BLaER1 (cell line): ENCODE measurements around the gene GPS2.
A peak's percentile ranks its signal among the peaks of the same experiment; 100 is the strongest.

Source experiments
- H3K27ac ChIP-seq: shearing (Covaris generic); formaldehyde crosslinking; 2 replicates; pipeline ENCODE4 v1.8.1; 2022
- H3K27me3 ChIP-seq: shearing (Covaris generic); formaldehyde crosslinking; 2 replicates; pipeline ENCODE4 v1.8.1; 2022
- H3K36me3 ChIP-seq: shearing (Covaris generic); formaldehyde crosslinking; 2 replicates; pipeline ENCODE4 v1.8.1; 2022
- H3K4me1 ChIP-seq: shearing (Covaris generic); formaldehyde crosslinking; 2 replicates; pipeline ENCODE4 v1.8.1; 2022
- H3K4me2 ChIP-seq: shearing (Covaris generic); formaldehyde crosslinking; 2 replicates; pipeline ENCODE4 v1.8.1; 2022
- H3K4me3 ChIP-seq: shearing (Covaris generic); formaldehyde crosslinking; 2 replicates; pipeline ENCODE4 v1.8.1; 2022
- H3K9ac ChIP-seq: shearing (Covaris generic); formaldehyde crosslinking; 2 replicates; pipeline ENCODE4 v1.8.1; 2022
- H3K9me3 ChIP-seq: shearing (Covaris generic); formaldehyde crosslinking; 2 replicates; pipeline ENCODE4 v1.8.1; 2022
- H4K20me1 ChIP-seq: shearing (Covaris generic); formaldehyde crosslinking; 2 replicates; pipeline ENCODE4 v1.8.1; 2022
- Cebpa-rat ChIP-seq: shearing (Covaris generic); IDR thresholded peaks from 2 replicates; pipeline ENCODE4 v1.8.1; 2022

GPS2 gene

DNA sequence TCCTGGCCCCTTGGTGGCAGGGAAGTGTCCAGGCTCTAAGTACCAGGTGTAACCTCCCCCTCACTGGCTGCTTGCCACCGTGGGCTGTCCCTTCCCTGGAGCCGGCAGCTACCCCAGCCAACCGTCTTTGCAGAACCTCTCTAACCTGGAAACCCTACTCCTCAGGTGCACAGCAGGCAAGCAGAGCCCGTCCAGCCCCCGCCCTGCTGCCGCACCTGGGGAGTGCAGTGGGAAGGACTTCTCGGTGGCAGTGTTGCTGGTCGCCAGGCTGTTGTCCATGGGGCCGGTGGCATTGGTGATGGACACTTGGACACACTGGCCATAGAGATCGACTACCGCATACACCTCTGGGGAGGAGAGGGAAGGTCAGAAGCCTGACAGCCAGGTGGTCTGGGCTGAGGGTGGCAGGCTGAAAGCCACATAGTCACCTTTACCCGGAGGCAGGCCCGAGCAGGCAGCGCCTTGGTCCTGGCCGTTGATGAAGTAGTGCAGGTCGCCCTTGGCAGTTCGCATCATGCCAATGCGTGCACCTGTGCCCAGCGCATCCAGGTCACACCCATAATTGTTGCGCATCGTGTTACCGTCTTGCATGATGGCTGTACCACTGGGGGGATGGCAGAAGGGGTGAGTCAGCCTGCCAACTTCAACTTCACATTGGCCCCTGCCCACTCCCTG, 7.5 kb upstream of the GPS2 start:
- Histone ChIP-seq H3K4me3 (no peak overlapping the region), H3K4me1 (peaks cover 2% of the 10 kb centered on the region; the same call in 1 of the 2 replicates), H3K27ac (no peak overlapping the region), H3K4me2 (no peak overlapping the region), H4K20me1 (peaks cover 10% of the 10 kb centered on the region; the same call in 1 of the 2 replicates), H3K9ac (no peak overlapping the region), H3K36me3 (peaks cover 91% of the 10 kb centered on the region), H3K9me3 (no peaks in the 10 kb centered on the region), H3K27me3 (no peaks in the 10 kb centered on the region)
- no peak for TF ChIP-seq Cebpa-rat

DNA sequence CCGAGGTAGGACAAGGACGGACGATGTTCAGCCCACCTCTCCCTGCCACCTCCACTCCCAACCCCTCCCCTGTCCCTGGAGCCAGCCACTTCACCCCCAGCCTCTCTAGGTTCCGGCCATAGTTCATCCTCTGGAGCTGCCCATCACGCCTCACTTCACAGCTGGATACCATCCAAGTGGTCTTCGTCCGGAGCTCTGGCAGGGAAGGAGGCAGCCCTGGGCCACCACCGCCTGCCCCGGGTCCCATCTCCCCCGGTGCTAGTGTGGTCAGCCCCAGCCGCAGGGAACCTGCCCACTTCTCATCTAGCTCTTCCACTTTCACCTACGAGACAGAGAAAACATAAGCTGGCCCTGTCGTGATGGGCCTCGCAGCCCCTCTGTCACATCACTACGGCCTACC, 6.3 kb upstream of the GPS2 start:
- Histone ChIP-seq H3K9ac (no peak overlapping the region), H3K27me3 (no peaks in the 10 kb centered on the region), H3K4me1 (no peaks in the 10 kb centered on the region; the same call in 1 of the 2 replicates), H3K4me2 (no peak overlapping the region), H4K20me1 (peaks cover 10% of the 10 kb centered on the region; the same call in 1 of the 2 replicates), H3K36me3 (peaks cover 97% of the 10 kb centered on the region), H3K27ac (no peak overlapping the region), H3K9me3 (no peaks in the 10 kb centered on the region), H3K4me3 (no peak overlapping the region)
- no peak for TF ChIP-seq Cebpa-rat

DNA sequence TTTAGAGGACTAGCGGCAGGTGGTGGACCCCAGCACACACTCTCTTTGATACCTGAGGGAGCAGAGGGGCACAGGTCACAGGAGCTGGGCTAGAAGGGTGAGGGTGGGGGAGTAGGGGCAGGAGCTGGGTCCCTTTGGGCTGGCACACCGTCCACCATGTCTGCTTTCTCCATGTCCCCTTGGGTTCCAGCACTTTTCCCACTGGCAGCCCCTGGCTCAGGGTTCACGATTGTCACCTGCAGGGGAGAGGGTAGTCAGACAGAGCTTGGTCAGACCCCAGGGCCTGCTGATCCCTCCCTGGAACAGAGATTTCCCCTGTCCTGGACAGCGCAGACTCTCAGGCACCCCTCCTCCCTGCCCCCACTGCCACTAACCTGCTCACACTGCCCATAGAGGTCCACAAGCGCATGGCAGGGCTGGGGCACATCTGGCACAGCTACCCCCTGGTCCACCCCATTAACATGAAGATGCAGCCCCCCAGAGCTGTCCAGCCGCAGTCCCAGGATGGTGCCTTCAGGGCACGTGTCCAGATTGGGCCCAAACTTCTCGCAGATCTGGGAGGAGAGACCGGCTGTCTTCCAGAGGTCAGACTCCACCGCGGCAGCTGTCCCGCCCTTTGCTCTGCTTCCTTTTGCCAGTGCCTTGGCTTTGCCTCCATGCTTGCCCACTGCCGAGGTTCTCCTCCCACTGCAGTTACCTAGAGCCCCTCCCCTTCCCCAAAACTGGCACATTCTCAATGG, 3.1 kb upstream of the GPS2 start:
- H3K4me3 ChIP-seq = no peak overlapping the region
- no peak for TF ChIP-seq Cebpa-rat

DNA sequence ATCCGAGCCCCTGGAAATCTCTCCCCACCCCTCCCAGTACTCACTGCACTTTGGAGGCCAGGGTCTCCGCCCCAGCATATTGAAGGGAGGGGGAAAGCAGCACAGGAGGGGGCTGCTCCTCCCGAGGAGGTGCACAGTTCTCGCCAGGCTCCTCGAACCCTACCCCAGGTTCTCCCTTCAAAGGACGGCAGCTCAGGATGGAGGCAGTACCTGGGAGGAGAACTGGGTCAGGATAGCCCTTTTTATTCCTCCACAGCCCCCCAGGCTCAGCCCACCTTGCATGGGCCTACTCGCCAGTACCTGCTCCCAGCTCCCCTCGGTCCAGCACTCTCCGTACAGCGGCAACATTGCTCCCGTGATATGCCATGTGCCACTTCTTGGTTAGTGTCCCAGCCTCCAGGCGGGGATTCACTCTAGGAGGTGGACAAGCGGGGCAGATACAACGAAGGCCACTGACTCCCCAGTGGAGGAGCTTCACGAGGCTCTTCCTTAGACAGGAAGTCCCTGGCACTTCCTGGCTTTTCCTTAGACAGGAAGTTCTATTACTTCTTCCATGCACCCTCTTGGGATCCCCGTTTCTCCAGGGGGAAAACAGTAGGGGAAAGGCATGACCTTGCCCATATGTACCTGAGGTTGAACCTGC, 2.1 kb upstream of the GPS2 start:
- H3K9ac ChIP-seq = 0 out of 2 replicates have a peak overlapping the region, but pooled peaks have one; percentile 6
- peaks cover 28% of the 10 kb centered on the region for H4K20me1 ChIP-seq
- no peaks in the 10 kb centered on the region for H3K27me3 ChIP-seq
- peaks cover 33% of the 10 kb centered on the region for H3K4me1 ChIP-seq
- H3K36me3 ChIP-seq = peaks cover 83% of the 10 kb centered on the region
- no peak overlapping the region for H3K4me3 ChIP-seq
- TF ChIP-seq Cebpa-rat = no peak
- H3K27ac ChIP-seq = no peak overlapping the region
- no peaks in the 10 kb centered on the region for H3K9me3 ChIP-seq
- H3K4me2 ChIP-seq = no peak overlapping the region

More for the DNA sequence above, 3.1 kb upstream of the GPS2 start:
- Histone ChIP-seq H3K27ac (no peak overlapping the region), H3K9me3 (no peaks in the 10 kb centered on the region), H3K36me3 (peaks cover 83% of the 10 kb centered on the region), H3K9ac (no peak overlapping the region), H3K27me3 (no peaks in the 10 kb centered on the region), H4K20me1 (peaks cover 17% of the 10 kb centered on the region), H3K4me1 (peaks cover 23% of the 10 kb centered on the region), H3K4me2 (no peak overlapping the region)

DNA sequence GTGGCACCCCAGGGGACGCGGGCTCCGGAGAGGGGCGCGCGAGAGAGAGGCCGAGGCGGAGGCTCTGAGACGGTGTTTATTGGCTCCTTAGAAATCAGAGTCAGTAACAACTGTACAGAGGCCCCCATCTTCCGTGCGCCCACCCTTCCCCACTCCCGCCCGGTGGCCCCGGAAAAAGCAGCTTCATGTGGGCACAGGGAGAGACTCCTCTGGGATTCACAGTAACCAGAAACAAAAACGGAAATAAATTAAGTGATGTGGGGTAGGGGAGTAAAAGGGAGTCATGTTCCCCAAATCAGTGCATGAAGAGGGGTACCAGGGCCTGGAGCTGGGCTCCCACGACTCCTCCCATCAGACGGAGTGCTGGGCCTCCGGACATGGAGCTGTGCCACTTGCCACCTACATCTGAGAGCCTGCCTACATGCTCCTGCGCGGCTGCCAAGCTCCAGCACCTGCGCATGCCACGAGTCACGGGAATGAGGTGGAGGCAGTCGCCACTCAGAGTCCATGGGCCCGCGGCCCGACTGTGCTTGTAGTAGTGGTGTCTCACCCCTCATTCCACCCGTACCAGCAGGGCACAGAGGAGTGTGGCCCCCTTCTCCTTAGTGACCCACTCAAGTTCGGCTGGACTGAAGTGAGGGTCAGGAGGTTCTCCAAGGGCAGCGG, 543 bp upstream of the GPS2 start:
- Histone ChIP-seq H3K4me1 (peaks cover 41% of the 10 kb centered on the region), H3K4me2 (peak overlapping the region; percentile 95), H4K20me1 (peaks cover 43% of the 10 kb centered on the region), H3K9me3 (no peaks in the 10 kb centered on the region), H3K9ac (peak overlapping the region; percentile 91), H3K4me3 (peak overlapping the region; percentile 94), H3K36me3 (peaks cover 83% of the 10 kb centered on the region), H3K27me3 (no peaks in the 10 kb centered on the region), H3K27ac (peak overlapping the region; percentile 91)
- no peak for TF ChIP-seq Cebpa-rat

DNA sequence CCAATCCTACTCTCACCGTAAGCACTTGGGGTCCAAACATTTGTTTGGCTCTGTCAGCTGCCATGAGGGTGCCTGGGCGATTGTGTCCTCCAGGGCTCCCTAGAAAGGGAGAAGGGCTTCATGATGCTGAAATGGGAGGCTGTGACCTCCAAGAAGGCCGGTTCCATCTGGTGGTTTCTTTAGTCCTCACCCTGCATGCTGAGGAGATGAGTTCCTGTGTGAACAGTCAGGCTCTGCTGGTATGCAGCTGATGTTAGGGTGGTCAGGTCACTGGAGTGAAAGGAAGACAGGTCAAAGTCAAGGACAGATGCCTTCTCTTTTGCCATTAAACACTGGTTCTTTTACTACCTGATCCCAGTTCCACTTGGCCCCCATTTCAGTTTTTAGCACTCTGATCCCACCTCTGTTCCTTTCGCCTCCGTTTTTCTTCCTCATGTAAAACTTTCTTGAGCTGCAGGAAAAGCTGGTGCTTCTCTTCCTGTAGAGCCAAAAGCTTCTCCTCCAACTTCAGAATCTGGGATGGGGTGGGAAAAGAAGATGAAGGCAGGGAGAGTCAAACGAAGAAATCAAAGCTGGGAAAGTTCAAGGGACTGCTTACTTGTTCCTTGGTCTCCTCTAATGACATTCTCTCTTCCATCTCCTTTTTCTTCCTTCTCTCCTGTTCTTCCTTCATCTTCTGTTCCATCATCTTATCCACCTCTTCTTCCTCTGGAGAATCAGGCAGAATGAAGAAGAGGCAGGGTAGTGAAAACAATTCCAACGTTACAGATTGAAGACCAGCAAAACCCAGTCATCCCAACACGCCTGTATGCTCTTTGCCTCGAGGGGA, 1.1 kb downstream of the GPS2 start:
- H3K4me1 ChIP-seq = peaks cover 57% of the 10 kb centered on the region
- peak overlapping the region; percentile 94 for H3K4me3 ChIP-seq
- peaks cover 85% of the 10 kb centered on the region for H3K36me3 ChIP-seq
- H3K27ac ChIP-seq = peak overlapping the region; percentile 91
- no peak for TF ChIP-seq Cebpa-rat
- no peaks in the 10 kb centered on the region for H3K27me3 ChIP-seq
- peaks cover 59% of the 10 kb centered on the region for H4K20me1 ChIP-seq
- peak overlapping the region; percentile 91 for H3K9ac ChIP-seq
- no peaks in the 10 kb centered on the region for H3K9me3 ChIP-seq
- H3K4me2 ChIP-seq = peak overlapping the region; percentile 95

DNA sequence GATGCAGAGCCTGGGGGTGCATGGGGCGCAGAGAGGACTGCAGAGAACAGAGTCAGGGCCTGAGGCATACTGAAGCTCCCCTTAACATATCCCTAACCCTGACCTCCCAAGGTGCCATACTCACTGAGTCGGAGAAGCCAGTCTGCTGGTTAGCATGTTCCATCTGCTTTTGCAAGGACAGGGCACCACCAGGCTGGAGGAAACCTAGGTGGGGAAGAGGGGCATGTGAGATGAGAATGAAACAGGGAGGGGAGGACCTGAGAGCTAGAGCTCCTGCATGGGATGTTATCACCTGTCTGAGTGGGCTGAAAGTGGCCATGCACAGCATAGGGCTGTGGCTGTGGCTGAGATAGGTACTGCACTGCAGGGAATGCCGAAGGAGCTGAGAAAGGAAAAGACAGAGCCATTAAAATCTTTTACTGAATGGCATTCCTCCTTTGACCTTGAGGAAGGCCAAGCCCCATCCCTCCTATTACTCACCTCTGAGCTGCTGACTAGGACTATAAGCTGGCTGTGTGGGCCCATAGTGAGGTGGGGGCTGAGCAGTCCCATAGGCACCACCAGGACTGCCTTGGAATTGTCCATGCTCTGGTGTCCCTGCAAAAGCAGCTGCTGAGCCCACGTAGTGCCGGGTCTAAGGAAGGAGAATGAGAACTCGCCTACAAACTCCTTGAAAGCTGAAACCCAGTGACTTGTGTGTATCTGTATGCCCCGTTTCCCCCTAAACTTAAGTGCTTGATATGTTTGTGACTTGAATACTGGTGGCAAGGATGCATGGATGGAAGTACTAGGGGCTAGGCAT, 1.9 kb downstream of the GPS2 start:
- Histone ChIP-seq H3K4me2 (peak overlapping the region; percentile 95), H4K20me1 (peaks cover 67% of the 10 kb centered on the region), H3K4me3 (no peak overlapping the region), H3K9ac (no peak overlapping the region), H3K27ac (no peak overlapping the region), H3K4me1 (peaks cover 59% of the 10 kb centered on the region), H3K9me3 (no peaks in the 10 kb centered on the region), H3K27me3 (no peaks in the 10 kb centered on the region), H3K36me3 (peaks cover 77% of the 10 kb centered on the region)
- no peak for TF ChIP-seq Cebpa-rat

DNA sequence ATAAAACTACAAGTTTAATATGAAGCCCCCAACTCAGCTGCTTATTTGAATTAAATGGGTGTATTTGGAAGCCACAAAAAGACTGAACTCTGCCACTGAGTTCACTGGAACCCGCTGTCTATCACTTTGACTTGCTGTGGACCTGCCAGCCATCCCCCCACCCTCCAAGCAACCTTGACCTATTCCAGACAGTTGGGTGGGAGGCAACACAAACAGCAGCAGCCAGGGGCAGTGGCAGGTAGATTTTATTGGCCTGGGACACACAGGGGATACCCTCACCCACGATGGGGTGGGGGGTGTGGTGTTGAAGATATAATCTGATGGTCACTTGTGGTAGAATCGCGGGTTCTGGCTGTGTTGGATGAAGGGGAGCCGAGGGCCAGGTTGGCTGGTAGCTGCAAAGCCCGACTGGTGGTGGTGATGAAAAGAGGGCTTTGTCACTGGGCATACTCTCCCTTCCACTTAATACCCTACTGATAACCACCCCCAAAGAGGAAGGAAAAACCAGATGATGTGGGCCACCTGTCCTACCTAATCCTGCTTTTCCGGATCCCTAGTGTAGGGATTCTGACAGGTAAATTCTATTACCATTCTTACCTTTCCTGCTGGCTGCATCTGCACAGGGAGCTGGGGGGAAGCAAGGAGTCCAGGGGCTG, 2.6 kb downstream of the GPS2 start:
- Histone ChIP-seq H3K4me2 (peak overlapping the region; percentile 95), H4K20me1 (peaks cover 70% of the 10 kb centered on the region), H3K9ac (no peak overlapping the region)

More for the DNA sequence above, 2.6 kb downstream of the GPS2 start:
- Histone ChIP-seq H3K4me1 (peaks cover 59% of the 10 kb centered on the region), H3K36me3 (peaks cover 70% of the 10 kb centered on the region), H3K27me3 (no peaks in the 10 kb centered on the region), H3K4me3 (no peak overlapping the region), H3K9me3 (no peaks in the 10 kb centered on the region), H3K27ac (no peak overlapping the region)
- TF ChIP-seq Cebpa-rat = no peak
